CD14-positive monocyte (primary cell): ENCODE results near the gene SPZ1. TPM values are rescaled to one million over a fixed set of nuclear protein-coding genes. Genes with fewer than 3 reads are reported as not detected.

Source experiments
- DNase-seq, 3 donors: peaks; one replicate each; pipeline ENCODE4 v3.0.0-alpha.2; 2011 to 2022
- H2AFZ ChIP-seq: 2 replicates; pipeline ENCODE4 v1.6.0; 2012; ENCODE audit warnings: mild to moderate bottlenecking, low read depth, low read length, inconsistent platforms; ENCODE audit not compliant: insufficient read depth, poor library complexity, severe bottlenecking
- H3K27ac ChIP-seq, 2 donors: 1 replicate in 1 of 2; 2 replicates in 1 of 2; pipeline ENCODE4 v1.5.1; 2012 to 2013; ENCODE audit warnings: low read length in 2 of 2, control low read depth in 1 of 2, inconsistent platforms in 1 of 2, low read depth in 1 of 2, mild to moderate bottlenecking in 1 of 2
- H3K27me3 ChIP-seq, 2 donors: one replicate each; pipeline versions ENCODE4 v1.6.0 to v1.6.1; 2011 to 2013; ENCODE audit warnings: low read length in 2 of 2; ENCODE audit not compliant: control insufficient read depth in 2 of 2, insufficient read depth in 2 of 2
- H3K36me3 ChIP-seq, 2 donors: replicated peaks in 1 of 2; 1 replicate in 1 of 2; 2 replicates in 1 of 2; pipeline versions ENCODE4 v1.5.1 to v1.6.1; 2012 to 2013; ENCODE audit warnings: low read length in 2 of 2, control low read depth in 1 of 2, inconsistent platforms in 1 of 2, mild to moderate bottlenecking in 1 of 2; ENCODE audit not compliant: insufficient read depth in 2 of 2, control insufficient read depth in 1 of 2
- H3K4me1 ChIP-seq, 2 donors: 1 replicate in 1 of 2; 2 replicates in 1 of 2; pipeline versions ENCODE4 v1.5.1 to v1.6.1; 2012 to 2013; ENCODE audit warnings: low read length in 2 of 2, control low read depth in 1 of 2, inconsistent platforms in 1 of 2, mild to moderate bottlenecking in 1 of 2, moderate library complexity in 1 of 2; ENCODE audit not compliant: insufficient read depth in 2 of 2, control insufficient read depth in 1 of 2
- H3K4me2 ChIP-seq: replicated peaks from 2 replicates; pipeline ENCODE3; 2012; ENCODE audit warnings: low read length, moderate library complexity, mild to moderate bottlenecking; ENCODE audit not compliant: poor library complexity, severe bottlenecking; ENCODE audit errors: extremely low read depth
- H3K4me3 ChIP-seq, 3 experiments: fragments of 200-600 bp in 1 of 3; sonication (generic) in 1 of 3; replicated peaks in 1 of 3; 1 replicate in 2 of 3; 2 replicates in 1 of 3; pipeline ENCODE4 v1.5.1; 2011 to 2013; ENCODE audit warnings: low read length in 3 of 3, mild to moderate bottlenecking in 3 of 3, control low read depth in 2 of 3, low read depth in 2 of 3, inconsistent platforms in 1 of 3, moderate library complexity in 1 of 3
- H3K79me2 ChIP-seq: 2 replicates; pipeline ENCODE4 v1.6.0; 2012; ENCODE audit warnings: mild to moderate bottlenecking, control low read depth, inconsistent platforms, low read length, moderate library complexity; ENCODE audit not compliant: insufficient read depth
- H3K9ac ChIP-seq: 2 replicates; pipeline ENCODE4 v1.6.0; 2017; ENCODE audit warnings: low read length, mild to moderate bottlenecking; ENCODE audit not compliant: insufficient read depth, poor library complexity, severe bottlenecking
- H3K9me3 ChIP-seq, 2 donors: replicated peaks in 1 of 2; 1 replicate in 1 of 2; 2 replicates in 1 of 2; pipeline versions ENCODE4 v1.5.1 to v1.6.1; 2012 to 2013; ENCODE audit warnings: low read length in 2 of 2, control low read depth in 1 of 2; ENCODE audit not compliant: control insufficient read depth in 1 of 2, insufficient read depth in 1 of 2
- H4K20me1 ChIP-seq: 2 replicates; pipeline ENCODE4 v1.6.0; 2012; ENCODE audit warnings: mild to moderate bottlenecking, low read length, control low read depth, moderate library complexity; ENCODE audit not compliant: insufficient read depth
- H3K27ac Mint-ChIP-seq, 7 donors: one replicate each; pipeline ENCODE4 v1.8.0; 2020; ENCODE audit warnings: mild to moderate bottlenecking in 7 of 7, mixed read lengths in 7 of 7, moderate library complexity in 6 of 7, inconsistent platforms in 2 of 7
- H3K27me3 Mint-ChIP-seq, 3 donors: one replicate each; pipeline ENCODE4 v1.8.0; 2021 to 2022; ENCODE audit warnings: low read depth in 3 of 3, mild to moderate bottlenecking in 3 of 3, mixed read lengths in 3 of 3, moderate library complexity in 3 of 3, inconsistent platforms in 1 of 3
- H3K36me3 Mint-ChIP-seq, 2 donors: one replicate each; pipeline ENCODE4 v1.8.0; 2020; ENCODE audit warnings: mixed read lengths in 2 of 2, inconsistent platforms in 1 of 2, mild to moderate bottlenecking in 1 of 2
- H3K4me1 Mint-ChIP-seq: one replicate; pipeline ENCODE4 v1.8.0; 2020; ENCODE audit warnings: mild to moderate bottlenecking, mixed read lengths
- H3K4me3 Mint-ChIP-seq, 2 donors: one replicate each; pipeline ENCODE4 v1.8.0; 2020; ENCODE audit warnings: mild to moderate bottlenecking in 2 of 2, mixed read lengths in 2 of 2, moderate library complexity in 1 of 2
- H3K9me3 Mint-ChIP-seq, 7 donors: one replicate each; pipeline ENCODE4 v1.8.0; 2020 to 2022; ENCODE audit warnings: mixed read lengths in 7 of 7, mild to moderate bottlenecking in 6 of 7, moderate library complexity in 6 of 7, inconsistent platforms in 2 of 7
- CTCF ChIP-seq: fragments of 200-600 bp; IDR thresholded peaks from one replicate; pipeline ENCODE4 v1.8.0; 2022; ENCODE audit warnings: antibody characterized with exemption, mild to moderate bottlenecking
- WGBS: methylation state at CpG from one replicate; pipeline ENCODE4 v1.1.5; 2013; ENCODE audit warnings: missing lambda C conversion rate; ENCODE audit not compliant: insufficient coverage; 5-methylcytosine and 5-hydroxymethylcytosine counted together
- intact Hi-C, 2 donors: fragments of 100-400 bp; cut with micrococcal nuclease; formaldehyde crosslinking; loops; one replicate each; pipeline versions ENCODE4 v1.15.0 to v1.15.1; 2023
- polyA plus RNA-seq, 3 donors: library from polyadenylated mRNA; depleted of rRNA in 1 of 3; unstranded in 2 of 3; stranded (reverse) in 1 of 3; fragments of 300-500 nt in 2 of 3; fragments of >200 nt in 1 of 3; fragmentation: Illumina TruSeq in 2 of 3; gene quantifications; 1 replicate in 2 of 3; 2 replicates in 1 of 3; pipeline ENCODE4 v1.2.3, GENCODE V29; 2012 to 2021

The SPZ1 gene
- polyA plus RNA-seq, 3 donors: not detected

GRCh38 chr5:80343067-80343466, 23.3 kb downstream of the SPZ1 start:
- Histone ChIP-seq H3K9me3 (no peaks in the 10 kb centered on the region), H3K4me1 (peaks cover 10% of the 10 kb centered on the region in 2 donors), H4K20me1 (no peaks in the 10 kb centered on the region), H2AFZ (no peak overlapping the region), H3K4me3 (no peak overlapping the region), H3K79me2 (no peaks in the 10 kb centered on the region), H3K4me2 (no peak overlapping the region), H3K27me3 (no peaks in the 10 kb centered on the region), H3K27ac (no peak overlapping the region), H3K36me3 (no peaks in the 10 kb centered on the region), H3K9ac (no peak overlapping the region)
- 100% methylated on average over 3 of the region's 3 CpGs for WGBS
- Mint-ChIP-seq H3K36me3 (no peaks in the 10 kb centered on the region), H3K27me3 (peaks cover 3 to 5% (median 5%) of the 10 kb centered on the region in 3 donors), H3K9me3 (peaks cover 0 to 2% (median 0%) of the 10 kb centered on the region in 7 donors), H3K4me1 (peaks cover 20% of the 10 kb centered on the region), H3K4me3 (no peak overlapping the region), H3K27ac (no peak overlapping the region)
- intact Hi-C loops: no loop called here
- TF ChIP-seq CTCF: no peak
- DNase-seq: no peak

GRCh38 chr5:80346055-80346454, 26.3 kb downstream of the SPZ1 start:
- peaks cover 1 to 2% (median 2%) of the 10 kb centered on the region in 3 donors for H3K27me3 Mint-ChIP-seq
- peak in 2 of 3 donors; percentile 26 for DNase-seq
- no peaks in the 10 kb centered on the region for H3K36me3 Mint-ChIP-seq
- H2AFZ ChIP-seq: no peak overlapping the region
- H3K27me3 ChIP-seq: no peaks in the 10 kb centered on the region
- no peaks in the 10 kb centered on the region for H3K9me3 ChIP-seq
- H4K20me1 ChIP-seq: no peaks in the 10 kb centered on the region
- H3K79me2 ChIP-seq: no peaks in the 10 kb centered on the region
- H3K4me1 Mint-ChIP-seq: peaks cover 23% of the 10 kb centered on the region
- H3K4me1 ChIP-seq: peaks cover 10 to 19% of the 10 kb centered on the region in 2 donors
- intact Hi-C loops: no loop called here
- H3K4me2 ChIP-seq: no peak overlapping the region
- H3K9me3 Mint-ChIP-seq: peaks cover 0 to 5% (median 0%) of the 10 kb centered on the region in 7 donors
- WGBS: 0% methylated on average over 1 of the region's 2 CpGs
- H3K27ac ChIP-seq: no peak overlapping the region
- no peaks in the 10 kb centered on the region for H3K36me3 ChIP-seq
- no peak overlapping the region for H3K27ac Mint-ChIP-seq
- H3K4me3 ChIP-seq: no peak overlapping the region
- TF ChIP-seq CTCF: peak; percentile 43
- no peak overlapping the region for H3K9ac ChIP-seq
- H3K4me3 Mint-ChIP-seq: no peak overlapping the region
